ENCODE data around the gene CCDC177. TPM values are rescaled to one million over a fixed set of nuclear protein-coding genes. Genes with fewer than 3 reads are reported as not detected.

CCDC177 gene
- total RNA-seq = 0.20 TPM in 1 of 2 replicates, not detected in the other

DNA sequence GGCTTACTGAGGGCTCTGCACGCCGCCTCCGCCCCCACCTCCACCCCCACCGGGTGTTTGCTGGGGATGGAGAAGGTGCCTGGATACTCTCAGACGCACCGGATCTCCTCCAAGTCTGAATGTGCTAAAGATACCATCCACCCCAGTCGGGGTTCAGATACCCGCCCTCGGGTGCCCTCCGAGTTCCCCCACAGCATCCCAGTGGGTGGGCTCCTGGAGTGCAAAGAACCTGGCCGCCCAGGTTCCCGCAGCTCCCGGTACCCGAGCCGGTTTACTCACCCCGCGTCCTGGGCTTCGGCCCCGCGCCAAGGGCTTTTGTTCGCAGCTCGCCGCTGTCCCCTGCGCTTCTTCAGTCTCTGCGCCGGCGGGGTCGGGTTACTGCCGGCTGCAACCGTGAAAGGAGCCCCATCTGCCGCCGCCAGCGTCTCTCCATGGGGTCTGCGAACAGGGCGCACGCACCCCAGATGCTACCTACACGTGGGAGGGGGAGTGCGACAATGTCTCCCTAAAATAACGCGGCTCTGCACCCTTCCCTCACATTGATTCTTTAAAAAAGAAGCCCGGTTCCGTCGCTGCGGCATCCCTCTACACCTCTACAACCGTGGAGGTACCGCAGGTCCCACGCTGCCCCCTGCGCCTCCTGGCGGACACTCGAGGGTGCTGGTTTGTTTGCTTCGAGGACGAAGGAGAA is at the start of gene CCDC177:
Gene CCDC177, minus strand, starts transcription at position 609 of the 691 bp plus-strand sequence. CDS start 1,249 bp downstream, outside the sequence.

DNA sequence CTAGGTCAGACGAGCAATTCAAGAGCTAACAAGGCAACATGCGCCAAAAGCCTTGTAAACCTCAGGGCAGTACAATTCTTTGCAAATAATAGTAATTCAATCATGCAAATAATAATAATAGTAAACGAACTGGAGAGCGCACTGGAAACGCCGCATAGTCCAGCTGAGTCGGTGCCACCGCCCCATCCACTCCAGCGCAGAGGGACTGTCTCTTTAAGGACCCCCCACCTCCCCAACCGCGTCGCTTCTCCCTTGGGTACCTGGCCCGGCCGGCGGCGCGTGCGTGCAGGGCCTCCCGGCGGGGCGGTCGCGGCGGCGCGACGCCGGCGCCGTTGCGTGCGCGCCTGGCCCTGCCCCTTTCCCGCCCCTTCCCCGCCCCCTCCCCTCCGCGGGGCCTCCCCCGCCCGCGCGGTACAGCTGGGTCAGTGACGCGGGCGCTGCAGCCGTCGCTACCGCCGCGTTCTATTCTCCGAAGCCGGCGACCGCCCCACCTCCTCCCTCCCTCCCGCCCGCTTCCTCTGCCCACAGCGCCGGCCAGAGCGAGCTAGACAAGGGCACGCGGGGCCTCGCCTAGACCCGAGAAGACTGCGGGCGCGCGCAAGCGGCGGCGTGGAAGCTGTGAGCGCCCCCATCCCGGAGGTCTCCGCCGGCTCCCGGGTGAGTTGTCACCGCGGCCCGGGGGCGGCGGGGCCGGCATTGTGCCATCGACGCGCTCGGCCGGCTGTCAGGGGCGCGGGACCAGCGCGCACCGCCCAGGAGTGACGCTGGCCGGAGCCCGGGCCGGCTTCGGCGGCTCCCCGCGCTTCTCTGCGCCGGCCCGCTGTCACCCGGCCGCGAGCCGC is 36.7 kb upstream of the CCDC177 start, which contains the start of gene SUSD6:
Gene SUSD6, plus strand, starts transcription at position 425 of the 842 bp plus-strand sequence. CDS start 46,997 bp downstream, outside the sequence.

Other genes starting within 250 kb of the CCDC177 start
- gene ERH, start 176.6 kb downstream of the CCDC177 start, total RNA-seq = 73.9 and 114 TPM in 2 replicates
- gene SLC39A9, start 176.2 kb downstream of the CCDC177 start, total RNA-seq = 53.5 and 54.9 TPM in 2 replicates
- 0.29 TPM in 1 of 2 replicates, not detected in the other for gene PLEKHD1, start 90.1 kb downstream of the CCDC177 start, total RNA-seq
- 11.2 and 14.0 TPM in 2 replicates for gene SUSD6, start 36.7 kb upstream of the CCDC177 start, total RNA-seq
- gene SRSF5, start 192.3 kb upstream of the CCDC177 start, total RNA-seq = 123 and 136 TPM in 2 replicates
- not detected in 2 replicates for gene SLC10A1, start 222.4 kb upstream of the CCDC177 start, total RNA-seq

Data from cardiac ventricle fibroblast (primary cell).